MV-4-11 (cell line): Measurements from ENCODE around the gene CCR4.

Experiments
- DNase-seq: peaks from one replicate; lab custom pipeline; 2025; lab: John Stamatoyannopoulos, UW

The CCR4 gene

DNA sequence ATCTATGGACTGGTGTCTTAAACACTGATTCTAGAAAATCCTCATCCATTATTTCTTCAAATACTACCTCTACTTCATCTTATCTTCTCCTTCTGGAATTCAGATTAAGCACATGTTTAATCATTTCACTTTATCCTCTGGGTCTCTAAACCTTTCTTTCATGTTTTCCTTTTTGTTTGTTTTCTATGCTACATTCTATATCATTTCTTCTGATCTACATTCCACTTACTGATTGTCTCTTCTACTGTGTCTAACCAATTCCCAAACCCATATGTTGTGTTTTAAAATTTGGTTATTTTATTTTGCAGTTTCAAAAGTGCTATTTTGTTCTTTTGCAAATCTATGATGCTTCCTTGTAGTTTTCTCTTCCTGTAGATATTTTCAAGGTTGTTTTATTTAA lies 31.7 kb downstream of the CCR4 start:
- no peak for DNase-seq

DNA sequence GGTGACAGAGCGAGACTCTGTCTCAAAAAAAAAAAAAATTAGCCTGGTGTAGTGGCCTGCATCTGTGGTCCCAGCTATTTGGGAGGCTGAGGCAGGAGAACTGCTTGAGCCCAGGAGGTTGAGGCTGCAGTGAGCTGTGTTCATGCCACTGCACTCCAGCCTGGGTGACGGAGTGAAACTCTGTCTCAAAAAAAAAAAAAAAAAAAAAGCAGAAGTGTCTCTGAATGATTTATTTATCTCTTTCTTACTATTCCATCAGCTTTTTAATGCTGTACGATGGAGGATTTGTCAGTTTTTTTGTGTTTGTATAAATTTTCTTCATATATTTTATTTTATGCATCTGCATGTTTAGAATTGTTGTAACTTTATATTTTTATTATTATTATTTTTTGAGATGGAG lies 33.5 kb downstream of the CCR4 start:
- DNase-seq: peak; percentile 43

DNA sequence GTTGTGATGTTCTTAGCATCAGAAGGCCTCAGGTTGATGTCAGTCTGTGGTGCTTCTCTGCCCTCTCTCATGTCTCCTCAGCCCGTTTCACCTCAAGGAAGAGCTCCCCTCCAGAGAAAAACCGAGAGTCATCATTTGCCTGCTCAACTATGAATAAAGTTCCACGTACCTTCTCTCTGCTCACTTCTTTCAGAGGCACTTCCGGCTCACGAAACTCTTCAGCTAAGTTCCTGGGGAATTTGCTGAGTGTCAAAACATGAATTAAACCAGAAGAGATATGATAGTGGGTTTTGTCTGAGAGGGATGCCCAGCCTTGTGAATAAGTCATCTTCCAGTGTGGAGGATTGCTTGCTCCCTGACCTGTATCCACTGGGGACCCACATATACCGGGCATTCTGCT lies 37.7 kb downstream of the CCR4 start:
- DNase-seq: no peak

DNA sequence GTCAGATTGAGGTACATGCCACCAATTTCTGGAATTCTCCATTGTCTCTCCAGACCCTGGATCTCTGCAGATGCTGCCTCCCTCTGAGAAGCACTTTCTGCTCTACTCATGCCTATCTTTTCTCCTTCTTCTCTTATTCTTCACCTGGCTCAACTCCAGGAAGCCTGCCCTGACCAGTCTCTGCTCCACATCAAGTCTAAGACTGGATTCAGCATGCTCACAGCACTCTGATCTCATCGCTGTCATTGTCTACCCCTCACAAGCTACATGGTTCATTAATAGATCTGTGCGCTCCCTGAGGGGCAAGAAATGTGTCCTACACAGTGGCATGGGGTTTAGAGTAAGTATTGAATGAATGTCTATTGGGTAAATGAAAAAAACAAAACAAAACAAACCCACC lies 38.7 kb downstream of the CCR4 start:
- DNase-seq: no peak

DNA sequence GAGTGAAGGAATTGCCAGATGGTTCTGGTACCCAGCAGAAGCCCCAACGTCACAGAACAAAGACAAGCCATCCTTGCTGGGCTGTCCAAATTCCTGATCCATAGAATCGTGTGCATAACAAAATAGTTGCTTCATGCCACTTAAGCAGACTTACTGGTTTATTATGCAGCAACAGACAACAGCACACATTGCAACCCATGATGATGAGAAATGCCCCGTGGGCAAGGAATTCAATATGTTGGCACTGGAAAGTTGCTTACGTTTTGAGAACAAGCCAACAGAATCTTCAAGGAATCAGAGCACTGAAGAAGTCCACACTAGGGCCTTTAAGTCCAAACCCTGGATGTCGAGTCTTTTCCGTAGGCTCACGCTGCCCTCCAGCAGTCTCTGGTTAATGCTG lies 40.3 kb downstream of the CCR4 start:
- DNase-seq: no peak

DNA sequence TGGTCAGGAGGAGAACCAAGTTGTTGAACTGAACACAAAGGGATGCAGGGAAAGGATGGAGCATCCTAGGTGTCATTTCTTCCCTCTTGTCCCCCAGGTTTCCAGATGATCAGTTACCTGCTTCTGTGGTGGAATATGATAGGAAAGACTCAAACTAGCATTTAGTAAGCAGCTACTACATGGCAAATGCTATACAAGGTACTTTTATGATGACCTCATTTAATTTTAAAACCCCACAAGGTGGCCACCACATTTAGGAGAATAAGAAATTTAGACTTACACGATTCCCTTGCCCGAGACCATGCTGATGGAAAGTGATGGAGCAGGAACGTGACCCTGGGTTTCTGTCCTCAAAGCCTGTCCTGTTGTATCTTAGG lies 40.9 kb downstream of the CCR4 start:
- no peak for DNase-seq

DNA sequence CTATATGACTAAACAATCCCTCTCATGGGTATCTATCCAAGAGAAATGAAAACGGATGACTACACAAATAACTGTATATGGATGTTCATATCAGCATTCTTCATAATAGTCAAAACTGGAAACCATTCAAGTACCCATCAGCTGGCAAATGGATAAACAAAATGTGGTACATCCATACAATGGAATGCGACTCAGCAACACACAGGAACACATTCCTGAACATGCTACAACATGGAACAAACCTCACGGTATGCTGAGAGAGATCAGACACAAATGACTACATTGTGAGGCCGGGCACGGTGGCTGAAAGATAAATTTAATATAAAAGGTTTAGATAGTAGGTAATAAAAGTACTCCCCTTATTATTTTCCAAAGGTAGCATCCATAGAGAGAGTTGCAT lies 42.6 kb downstream of the CCR4 start:
- DNase-seq: no peak

DNA sequence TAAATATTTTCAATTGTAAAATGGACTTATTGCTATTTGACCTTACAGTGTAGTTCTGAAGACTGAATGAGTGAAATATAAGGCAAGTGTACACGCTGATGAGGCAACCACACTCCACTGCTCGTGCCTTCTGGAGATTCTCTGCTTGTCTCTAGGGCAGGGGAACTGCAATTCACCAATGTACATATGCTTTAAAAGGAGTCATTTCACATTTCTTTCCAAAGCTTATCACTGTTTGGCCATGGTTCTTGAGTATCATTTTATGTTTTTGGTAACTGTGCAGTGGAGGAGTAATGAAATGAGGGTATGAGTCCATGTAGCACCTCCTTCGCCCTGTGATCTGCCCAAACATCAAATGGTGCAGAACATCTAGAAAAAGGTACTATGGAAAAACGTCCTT lies 43.7 kb downstream of the CCR4 start:
- DNase-seq: no peak

DNA sequence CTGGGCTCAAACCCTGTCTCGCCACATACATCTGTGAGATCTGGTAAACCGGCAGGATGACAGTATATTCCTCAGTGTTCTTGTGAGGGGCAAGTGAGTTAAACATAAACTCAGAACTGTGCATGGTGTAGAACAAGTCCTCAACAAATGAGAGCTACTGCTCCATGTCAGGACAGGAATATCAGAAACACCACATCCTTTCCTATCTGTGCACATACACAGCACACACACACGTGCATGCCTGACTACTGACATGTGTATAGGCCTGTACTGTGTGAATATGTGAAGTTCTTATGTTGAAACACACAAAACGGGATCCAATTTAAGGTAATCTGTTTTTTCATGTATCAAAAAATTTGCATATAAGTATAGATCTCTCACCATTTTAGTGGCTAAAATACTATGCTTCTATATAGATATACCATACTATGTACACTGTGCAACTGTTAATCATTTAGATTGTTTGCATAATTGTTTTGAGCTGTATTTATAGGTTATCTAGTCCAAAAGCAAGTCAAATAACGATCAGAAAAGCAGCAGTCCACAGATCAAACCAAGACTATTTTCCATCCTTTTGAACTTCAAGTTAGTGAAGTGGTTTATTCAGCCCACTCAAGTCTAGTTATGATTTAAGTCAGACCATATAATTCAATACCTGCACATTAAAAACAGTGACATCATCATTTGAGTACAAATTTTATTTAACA lies 44.8 kb downstream of the CCR4 start:
- DNase-seq: no peak

DNA sequence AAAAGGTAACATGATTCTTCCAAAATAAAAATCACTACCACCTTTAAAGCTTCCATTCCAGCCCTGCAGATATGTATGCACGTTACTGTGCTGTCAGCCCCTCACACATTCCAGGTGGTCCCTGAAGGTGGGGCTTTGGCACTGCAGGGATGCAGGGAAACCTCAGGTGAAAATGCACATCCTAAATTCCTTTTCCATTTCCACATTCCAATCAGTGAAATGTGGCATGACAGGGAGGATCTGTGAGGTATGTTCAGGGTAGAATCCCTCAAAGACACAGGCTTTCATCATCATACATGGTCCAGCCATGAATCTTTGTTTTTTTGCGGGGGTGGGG lies 45.3 kb downstream of the CCR4 start:
- no peak for DNase-seq

DNA sequence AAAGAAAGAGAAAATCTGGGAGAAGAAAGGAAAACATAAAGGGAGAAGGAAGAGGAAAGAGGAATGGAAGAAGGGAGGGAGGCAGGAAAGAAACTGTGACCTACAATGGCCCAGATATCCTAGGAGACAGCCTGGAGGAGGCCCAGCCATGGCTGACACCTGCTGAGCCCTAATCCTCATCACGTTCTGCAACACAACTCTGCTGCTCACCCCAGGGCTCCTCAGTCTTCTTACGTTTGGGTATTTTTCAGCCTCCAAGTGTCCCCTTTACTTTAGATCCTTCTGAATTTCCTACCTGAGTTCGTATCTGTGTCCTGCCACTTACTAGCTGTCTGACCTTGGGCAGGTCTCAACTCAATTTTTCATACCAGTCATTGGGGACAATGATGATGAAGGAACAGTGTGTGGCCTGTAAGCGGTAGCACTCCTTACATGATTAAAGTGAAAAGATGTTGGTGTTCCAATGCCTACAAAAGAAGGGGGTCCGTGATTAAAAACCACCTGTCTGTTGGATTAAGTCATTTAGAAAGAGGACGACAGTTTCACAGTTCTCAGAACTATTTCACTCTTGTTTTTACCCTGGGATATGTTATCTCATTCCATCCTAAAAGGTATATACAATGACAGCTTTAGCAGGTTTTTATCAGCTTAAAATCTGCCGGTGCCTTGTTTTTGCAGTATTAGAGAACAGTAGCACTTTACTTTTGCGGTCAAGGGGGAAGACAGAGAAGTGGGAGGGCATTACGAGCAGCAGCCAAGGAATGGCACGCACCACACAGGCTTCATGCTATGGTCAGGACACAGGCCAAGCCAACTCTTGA lies 47.4 kb downstream of the CCR4 start:
- DNase-seq: no peak

DNA sequence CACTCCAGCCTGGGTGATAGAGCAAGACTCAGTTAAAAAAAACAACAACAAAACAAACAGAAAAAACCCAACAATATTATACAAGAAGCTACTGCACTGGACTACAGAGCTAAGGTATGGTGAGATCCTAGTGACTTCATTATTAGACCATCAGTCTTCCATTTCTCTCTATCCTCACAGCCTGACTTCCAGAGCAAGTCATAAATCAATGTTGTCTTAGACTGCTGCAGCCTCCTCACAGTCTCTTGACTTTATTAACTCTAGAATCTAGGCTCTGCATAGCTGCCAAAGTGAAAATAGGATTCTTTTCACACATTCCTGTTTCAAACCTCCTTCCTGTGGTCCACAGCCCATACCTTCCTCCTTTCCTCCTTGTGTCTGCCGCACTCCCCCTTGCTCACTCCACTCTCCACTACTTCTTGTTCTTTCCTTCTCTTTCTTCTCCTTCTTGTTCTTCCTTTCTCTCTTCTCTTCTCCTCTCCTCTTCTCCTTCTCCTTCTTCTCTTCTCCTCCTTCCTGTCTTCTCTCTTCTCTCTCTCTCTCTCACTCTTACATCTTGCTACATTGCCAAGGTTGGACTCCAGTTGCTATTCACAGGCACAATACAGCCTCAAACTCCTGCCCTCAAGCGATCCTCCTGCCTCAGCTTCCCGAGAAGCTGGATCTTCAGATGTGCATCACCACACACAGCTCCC lies 49.4 kb downstream of the CCR4 start:
- DNase-seq: no peak

DNA sequence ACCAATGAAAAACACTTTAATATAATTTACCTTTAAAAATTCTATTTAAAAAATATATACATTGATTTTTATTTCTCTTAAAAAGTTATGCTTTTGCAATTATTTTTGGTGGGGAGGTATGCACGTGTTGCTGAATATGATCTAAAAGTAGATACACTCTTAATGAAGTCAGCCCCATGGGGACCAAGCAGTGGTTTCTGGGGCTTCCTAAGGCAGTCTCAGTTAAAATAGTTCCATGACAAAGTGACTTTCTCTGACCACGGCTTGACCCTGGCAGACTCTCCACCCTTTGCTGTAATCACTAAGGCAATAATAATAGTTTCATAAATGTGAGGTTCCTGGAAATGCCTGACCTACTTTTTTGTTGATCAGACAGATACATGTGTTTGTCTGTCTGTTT lies 50.4 kb downstream of the CCR4 start:
- DNase-seq: peak; percentile 15

DNA sequence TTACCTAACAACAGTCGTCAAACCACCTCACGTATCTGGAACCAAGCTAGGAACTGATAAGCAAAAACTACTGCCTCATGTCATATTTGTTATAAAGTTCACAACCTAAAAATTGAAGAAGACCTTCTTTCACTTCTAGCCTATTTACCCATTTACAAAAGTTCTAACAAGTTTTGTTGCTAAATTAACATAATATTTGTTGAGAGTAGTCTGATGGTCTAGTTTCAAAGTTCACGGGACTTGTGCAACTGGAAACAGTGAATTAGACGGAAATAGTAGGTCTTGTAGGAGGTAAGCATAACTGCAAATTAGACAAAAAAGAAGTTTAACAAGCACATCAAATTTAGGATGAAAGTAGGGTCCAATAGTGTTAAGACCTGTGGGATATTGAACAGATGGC lies 51.9 kb downstream of the CCR4 start:
- no peak for DNase-seq

DNA sequence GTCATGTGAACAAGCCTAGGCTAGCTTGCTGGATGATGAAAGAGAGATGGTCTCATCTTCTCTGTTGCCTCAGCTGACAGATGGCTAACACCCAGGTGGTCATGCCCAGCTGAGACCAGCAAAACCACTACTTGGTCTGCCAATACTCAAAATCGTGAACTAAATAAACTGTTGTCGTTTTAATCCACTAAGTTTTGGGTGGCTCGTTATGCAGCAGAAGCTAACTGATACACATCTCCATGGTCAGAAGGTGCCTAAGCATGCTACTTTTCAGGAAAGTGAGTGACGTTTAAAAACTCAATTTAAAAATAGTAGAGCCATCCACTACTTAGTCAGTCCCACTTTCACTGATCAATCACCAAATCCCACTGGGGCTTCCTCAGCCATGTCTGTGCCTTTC lies 52.8 kb downstream of the CCR4 start:
- no peak for DNase-seq

DNA sequence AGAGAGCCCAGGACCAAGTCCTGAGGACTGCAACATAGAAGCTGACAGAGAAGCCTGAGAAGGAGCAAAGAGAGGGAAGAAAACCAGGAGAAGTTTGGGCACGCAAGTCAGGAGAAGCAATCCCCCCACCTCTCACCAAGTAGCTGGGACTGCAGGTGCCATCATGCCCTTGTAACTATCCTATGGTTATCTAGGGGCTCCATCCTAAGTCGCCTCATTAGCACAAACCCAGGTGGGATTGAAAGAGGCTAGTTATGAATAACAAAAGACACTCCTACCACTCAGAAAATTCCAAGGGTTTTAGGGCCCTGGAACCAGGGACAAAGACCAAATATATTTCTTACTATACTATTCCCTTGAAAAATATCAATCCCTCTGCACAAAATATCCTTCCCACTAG lies 53.5 kb downstream of the CCR4 start:
- no peak for DNase-seq
